K562 (cell line): ENCODE results near the gene RETREG1. TPM values are rescaled to one million over a fixed set of nuclear protein-coding genes. Genes with fewer than 3 reads are reported as not detected.

Experiments
- ATAC-seq: fragments of 200-7000 bp; cut with Tn5 transposase; 3 replicates; pipeline ENCODE4 v1.9.1; 2020; ENCODE audit warnings: moderate library complexity
- BruUV-seq: library from RNA; stranded (reverse); fragments of 400-500 nt; replicated peaks from 2 replicates; lab custom pipeline; 2021; lab: Mats Ljungman, UMichigan
- CTCF ChIA-PET: fragments of 300-600 bp; formaldehyde crosslinking; extraction: SDS; loops from one replicate; lab custom pipeline; 2021; ENCODE audit warnings: low intra/inter-chr PET ratio; lab: Yijun Ruan, JAX
- POLR2A ChIA-PET: fragments of 300-600, 350-650 bp; sonication (Branson Sonifier 250); formaldehyde crosslinking; extraction: SDS; loops from one replicate; lab custom pipeline; 2021; ENCODE audit warnings: antibody characterized with exemption, inconsistent platforms; lab: Yijun Ruan, JAX
- DNase-seq, 4 experiments: peaks; one replicate each; pipeline versions ENCODE4 v3.0.0 to v3.0.0-alpha.2; 2011 to 2018; ENCODE audit warnings: low spot score in 3 of 4, mixed read lengths in 3 of 4; ENCODE audit errors: extremely low read depth in 1 of 4
- FAIRE-seq: peaks from 2 replicates; lab custom pipeline; 2011; peaks lifted over from hg19 to GRCh38; lab: Jason Lieb, UNC
- H2AFZ ChIP-seq: 2 replicates; pipeline ENCODE4 v1.6.0; 2011; ENCODE audit warnings: low read depth, low read length, control low read depth, inconsistent platforms
- H3K27ac ChIP-seq: fragments of 200-600 bp; 3 replicates; pipeline ENCODE4 v1.8.0; 2011; ENCODE audit warnings: low read depth, mild to moderate bottlenecking, control low read depth, inconsistent platforms, low read length, moderate library complexity, mixed read lengths; ENCODE audit errors: extremely low read depth
- H3K27me3 ChIP-seq, 2 experiments: fragments of 300-600 bp in 1 of 2; 2 replicates in 1 of 2; 3 replicates in 1 of 2; pipeline versions ENCODE4 v1.6.0 to v1.8.0; 2011; ENCODE audit warnings: inconsistent platforms in 2 of 2, low read length in 2 of 2, mild to moderate bottlenecking in 1 of 2, mixed read lengths in 1 of 2, moderate library complexity in 1 of 2; ENCODE audit not compliant: control insufficient read depth in 2 of 2, insufficient read depth in 2 of 2
- H3K36me3 ChIP-seq: fragments of 300-600 bp; 3 replicates; pipeline ENCODE4 v1.8.0; 2011; ENCODE audit warnings: mild to moderate bottlenecking, low read length, inconsistent platforms; ENCODE audit not compliant: control insufficient read depth, insufficient read depth
- H3K4me1 ChIP-seq, 2 experiments: fragments of 200-600 bp in 1 of 2; replicated peaks in 1 of 2; 2 replicates in 1 of 2; 3 replicates in 1 of 2; pipeline versions ENCODE4 v1.5.1 to v1.8.0; 2011; ENCODE audit warnings: inconsistent platforms in 2 of 2, low read length in 2 of 2, mild to moderate bottlenecking in 1 of 2, mixed read lengths in 1 of 2, moderate library complexity in 1 of 2; ENCODE audit not compliant: control insufficient read depth in 2 of 2, insufficient read depth in 2 of 2
- H3K4me2 ChIP-seq: 2 replicates; pipeline ENCODE4 v1.6.1; 2011; ENCODE audit warnings: low read length, control low read depth, inconsistent platforms, mixed read lengths; ENCODE audit not compliant: insufficient read depth
- H3K4me3 ChIP-seq: fragments of 200-600 bp; sonication (generic), shearing (Covaris generic); 2 replicates; pipeline ENCODE4 v1.5.1; 2016; ENCODE audit warnings: control low read depth, inconsistent platforms
- H3K79me2 ChIP-seq: fragments of 200-600 bp; 3 replicates; pipeline ENCODE4 v1.8.0; 2011; ENCODE audit warnings: low read length, inconsistent platforms; ENCODE audit not compliant: control insufficient read depth, insufficient read depth
- H3K9ac ChIP-seq, 2 experiments: 2 replicates each; pipeline versions ENCODE4 v1.6.0 to v1.6.1; 2011; ENCODE audit warnings: low read depth in 2 of 2, low read length in 2 of 2, control low read depth in 1 of 2, inconsistent platforms in 1 of 2, mild to moderate bottlenecking in 1 of 2, mixed read lengths in 1 of 2; ENCODE audit not compliant: insufficient read depth in 1 of 2
- H3K9me1 ChIP-seq: one replicate; pipeline ENCODE4 v1.6.0; 2011; ENCODE audit warnings: inconsistent platforms, mild to moderate bottlenecking, low read length, moderate library complexity; ENCODE audit not compliant: control insufficient read depth, insufficient read depth
- H3K9me3 ChIP-seq: replicated peaks from 2 replicates; pipeline ENCODE4 v1.5.1; 2011; ENCODE audit warnings: low read depth, low read length, inconsistent platforms; ENCODE audit not compliant: control insufficient read depth, insufficient read depth
- H4K20me1 ChIP-seq: replicated peaks from 2 replicates; pipeline ENCODE4 v1.6.1; 2011; ENCODE audit warnings: low read length, inconsistent platforms, mixed read lengths; ENCODE audit not compliant: control insufficient read depth, insufficient read depth
- HMGN3 ChIP-seq: IDR thresholded peaks from 2 replicates; pipeline ENCODE4 v1.6.1; 2011; ENCODE audit warnings: borderline replicate concordance, low read depth, mild to moderate bottlenecking, mixed read lengths, low read length; ENCODE audit not compliant: insufficient read length; ENCODE audit errors: extremely low read depth
- NR4A1 ChIP-seq, 2 experiments: fragments of 250-450 bp in 1 of 2; fragments of 450-650 bp in 1 of 2; sonication (Bioruptor Pico) in 1 of 2; IDR thresholded peaks; 2 replicates each; pipeline versions ENCODE4 v1.4.0 to v1.6.1; 2016 to 2020; ENCODE audit warnings: mild to moderate bottlenecking in 2 of 2, missing compliant biosample characterization in 1 of 2, missing genetic modification characterization in 1 of 2, moderate library complexity in 1 of 2
- RREB1 ChIP-seq: fragments of 250-450 bp; sonication (Bioruptor Pico); IDR thresholded peaks from 2 replicates; pipeline ENCODE4 v1.4.0; 2020
- U2AF2 ChIP-seq: fragments of 200-400 bp; formaldehyde crosslinking; optimal IDR thresholded peaks from 2 replicates; pipeline ENCODE3; 2017; ENCODE audit warnings: low read depth, mild to moderate bottlenecking, low read length
- ZFP30 ChIP-seq: fragments of 250-450 bp; sonication (Bioruptor Pico); IDR thresholded peaks from 2 replicates; pipeline ENCODE4 v1.8.0; 2022; ENCODE audit warnings: moderate library complexity, mild to moderate bottlenecking, inconsistent platforms, borderline replicate concordance
- ZNF778 ChIP-seq: fragments of 450-650 bp; formaldehyde crosslinking; IDR thresholded peaks from 2 replicates; pipeline ENCODE4 v1.4.0; 2020; ENCODE audit warnings: mild to moderate bottlenecking, moderate library complexity
- WGBS: fragments of 100-300 bp; shearing (Covaris generic); methylation state at CpG from one replicate; pipeline ENCODE4 v1.1.6; 2016; ENCODE audit warnings: low coverage, mixed read lengths; ENCODE audit not compliant: insufficient coverage; ENCODE audit errors: missing lambda C conversion rate; 5-methylcytosine and 5-hydroxymethylcytosine counted together
- in situ Hi-C: fragments of 300-500 bp; cut with MboI; formaldehyde crosslinking; loops from 4 replicates; pipeline ENCODE4 v1.15.0; 2018; ENCODE audit warnings: inconsistent platforms, mixed read lengths
- intact Hi-C: fragments of 100-400 bp; cut with micrococcal nuclease; formaldehyde crosslinking; loops from 2 replicates; pipeline ENCODE4 v1.14.2; 2022
- polyA plus RNA-seq, 8 experiments: library from polyadenylated mRNA; depleted of rRNA in 4 of 8; stranded (reverse) in 5 of 8; unstranded in 3 of 8; fragments of >200 nt; fragmentation: Nextera tagmentation in 2 of 8; fragmentation: Illumina TruSeq in 1 of 8; extraction: Ambion mirVana in 2 of 8; extraction: Trizol in 1 of 8; gene quantifications; 2 replicates each; pipeline versions ENCODE4 v1.2.1 to v1.2.3, GENCODE V29; 2011 to 2014; ENCODE audit warnings: inconsistent platforms in 1 of 8, missing spikeins in 1 of 8
- total RNA-seq, 7 experiments: library from RNA; depleted of rRNA in 6 of 7; stranded (reverse); fragments of >200 nt in 6 of 7; fragmentation: Illumina TruSeq in 2 of 7; extraction: Trizol in 2 of 7; gene quantifications; 2 replicates each; pipeline versions ENCODE4 v1.2.1 to v1.2.3, GENCODE V29; 2011 to 2021; ENCODE audit warnings: low replicate concordance in 1 of 7
- TF ChIP-seq, protein P1 (sequence below), 2 experiments: IDR thresholded peaks; 2 replicates each; pipeline ENCODE4 v1.6.1; 2012; ENCODE audit warnings: improper control_type of control experiment in 2 of 2, low read depth in 2 of 2, low read length in 2 of 2, borderline replicate concordance in 1 of 2
- TF ChIP-seq, protein P2 (sequence below): fragments of 150-350 bp; conservative IDR thresholded peaks from 2 replicates; pipeline ENCODE4 v1.6.1; 2014; ENCODE audit warnings: low read length

RETREG1 gene
- total and polyA plus RNA-seq, 9 of the 15 experiments (the other 6 are each of a cell fraction or from before 2014, with no cell fraction given): 0.01 to 0.20 (median 0.08) TPM; not detected in 5

DNA sequence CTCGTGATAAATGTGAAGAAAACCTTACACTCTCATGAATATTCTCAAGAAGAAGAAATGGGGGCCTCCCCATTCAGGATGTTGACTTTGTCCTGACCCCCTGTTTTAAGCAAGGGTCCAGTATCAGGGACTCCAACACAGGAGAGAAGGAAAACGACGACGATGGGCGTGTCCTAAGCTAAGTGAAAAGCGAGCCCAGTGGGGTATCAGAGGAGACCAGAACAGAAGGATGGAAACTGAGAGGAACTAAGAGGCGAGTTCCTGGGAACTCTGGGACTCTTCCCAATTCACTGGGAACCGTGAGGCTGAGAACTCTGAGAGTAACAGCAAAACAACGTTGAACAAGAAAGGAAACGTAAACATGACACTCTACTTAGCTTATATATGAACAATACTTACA is 14.6 kb downstream of the RETREG1 start:
- Histone ChIP-seq H4K20me1 (no peaks in the 10 kb centered on the region), H3K27ac (no peak overlapping the region), H3K4me1 (no peaks in the 10 kb centered on the region), H3K27me3 (peaks cover 3 to 27% of the 10 kb centered on the region in 2 experiments; a peak in 3 of 5 replicates), H3K36me3 (no peaks in the 10 kb centered on the region), H3K9ac (no peak overlapping the region), H2AFZ (no peak overlapping the region), H3K9me3 (no peaks in the 10 kb centered on the region), H3K9me1 (no peaks in the 10 kb centered on the region), H3K4me2 (no peak overlapping the region)
- 0% methylated on average over 10 of the region's 10 CpGs for WGBS
- no peak for FAIRE-seq
- no peak for ATAC-seq
- CTCF ChIA-PET: no interaction called here
- DNase-seq: no peak
- BruUV-seq: no TSS peak
- in situ Hi-C loops: no loop called here
- POLR2A ChIA-PET: no interaction called here
- intact Hi-C loops: no loop called here
- TF ChIP-seq ZNF778 (CRISPR knock-in tag) (no peak), NR4A1 (CRISPR knock-in tag; IDR thresholded peaks at IDR 0.05) (no peak), NR4A1 (tag; IDR thresholded peaks at IDR 0.05) (no peak), HMGN3 (no peak), RREB1 (no peak), U2AF2 (no peak), ZFP30 (no peak)
- TF ChIP-seq, protein P1, sequence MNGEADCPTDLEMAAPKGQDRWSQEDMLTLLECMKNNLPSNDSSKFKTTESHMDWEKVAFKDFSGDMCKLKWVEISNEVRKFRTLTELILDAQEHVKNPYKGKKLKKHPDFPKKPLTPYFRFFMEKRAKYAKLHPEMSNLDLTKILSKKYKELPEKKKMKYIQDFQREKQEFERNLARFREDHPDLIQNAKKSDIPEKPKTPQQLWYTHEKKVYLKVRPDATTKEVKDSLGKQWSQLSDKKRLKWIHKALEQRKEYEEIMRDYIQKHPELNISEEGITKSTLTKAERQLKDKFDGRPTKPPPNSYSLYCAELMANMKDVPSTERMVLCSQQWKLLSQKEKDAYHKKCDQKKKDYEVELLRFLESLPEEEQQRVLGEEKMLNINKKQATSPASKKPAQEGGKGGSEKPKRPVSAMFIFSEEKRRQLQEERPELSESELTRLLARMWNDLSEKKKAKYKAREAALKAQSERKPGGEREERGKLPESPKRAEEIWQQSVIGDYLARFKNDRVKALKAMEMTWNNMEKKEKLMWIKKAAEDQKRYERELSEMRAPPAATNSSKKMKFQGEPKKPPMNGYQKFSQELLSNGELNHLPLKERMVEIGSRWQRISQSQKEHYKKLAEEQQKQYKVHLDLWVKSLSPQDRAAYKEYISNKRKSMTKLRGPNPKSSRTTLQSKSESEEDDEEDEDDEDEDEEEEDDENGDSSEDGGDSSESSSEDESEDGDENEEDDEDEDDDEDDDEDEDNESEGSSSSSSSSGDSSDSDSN (IDR thresholded peaks at IDR 0.05; ENCODE audit: borderline replicate concordance in 1 of 2, low read depth in 2 of 2, low read length in 2 of 2): no peak
- TF ChIP-seq, protein P2, sequence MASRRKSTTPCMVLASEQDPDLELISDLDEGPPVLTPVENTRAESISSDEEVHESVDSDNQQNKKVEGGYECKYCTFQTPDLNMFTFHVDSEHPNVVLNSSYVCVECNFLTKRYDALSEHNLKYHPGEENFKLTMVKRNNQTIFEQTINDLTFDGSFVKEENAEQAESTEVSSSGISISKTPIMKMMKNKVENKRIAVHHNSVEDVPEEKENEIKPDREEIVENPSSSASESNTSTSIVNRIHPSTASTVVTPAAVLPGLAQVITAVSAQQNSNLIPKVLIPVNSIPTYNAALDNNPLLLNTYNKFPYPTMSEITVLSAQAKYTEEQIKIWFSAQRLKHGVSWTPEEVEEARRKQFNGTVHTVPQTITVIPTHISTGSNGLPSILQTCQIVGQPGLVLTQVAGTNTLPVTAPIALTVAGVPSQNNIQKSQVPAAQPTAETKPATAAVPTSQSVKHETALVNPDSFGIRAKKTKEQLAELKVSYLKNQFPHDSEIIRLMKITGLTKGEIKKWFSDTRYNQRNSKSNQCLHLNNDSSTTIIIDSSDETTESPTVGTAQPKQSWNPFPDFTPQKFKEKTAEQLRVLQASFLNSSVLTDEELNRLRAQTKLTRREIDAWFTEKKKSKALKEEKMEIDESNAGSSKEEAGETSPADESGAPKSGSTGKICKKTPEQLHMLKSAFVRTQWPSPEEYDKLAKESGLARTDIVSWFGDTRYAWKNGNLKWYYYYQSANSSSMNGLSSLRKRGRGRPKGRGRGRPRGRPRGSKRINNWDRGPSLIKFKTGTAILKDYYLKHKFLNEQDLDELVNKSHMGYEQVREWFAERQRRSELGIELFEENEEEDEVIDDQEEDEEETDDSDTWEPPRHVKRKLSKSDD: no peak
- TF ChIP-seq, all 486 proteins: peak for 0
- no peaks in the 10 kb centered on the region for H3K79me2 ChIP-seq
- H3K4me3 ChIP-seq: no peak overlapping the region
